SW 1271 (cell line): ENCODE results near the gene ALAS1.
"Not testable (repeated sequence)": the region's sequence is repeated elsewhere in the genome, so short reads cannot be mapped to it uniquely, and the experiment has no call there.

Experiments used
- DNase-seq, 2 experiments: peaks; one replicate each; lab custom pipeline; 2025; lab: John Stamatoyannopoulos, UW

ALAS1 gene

DNA sequence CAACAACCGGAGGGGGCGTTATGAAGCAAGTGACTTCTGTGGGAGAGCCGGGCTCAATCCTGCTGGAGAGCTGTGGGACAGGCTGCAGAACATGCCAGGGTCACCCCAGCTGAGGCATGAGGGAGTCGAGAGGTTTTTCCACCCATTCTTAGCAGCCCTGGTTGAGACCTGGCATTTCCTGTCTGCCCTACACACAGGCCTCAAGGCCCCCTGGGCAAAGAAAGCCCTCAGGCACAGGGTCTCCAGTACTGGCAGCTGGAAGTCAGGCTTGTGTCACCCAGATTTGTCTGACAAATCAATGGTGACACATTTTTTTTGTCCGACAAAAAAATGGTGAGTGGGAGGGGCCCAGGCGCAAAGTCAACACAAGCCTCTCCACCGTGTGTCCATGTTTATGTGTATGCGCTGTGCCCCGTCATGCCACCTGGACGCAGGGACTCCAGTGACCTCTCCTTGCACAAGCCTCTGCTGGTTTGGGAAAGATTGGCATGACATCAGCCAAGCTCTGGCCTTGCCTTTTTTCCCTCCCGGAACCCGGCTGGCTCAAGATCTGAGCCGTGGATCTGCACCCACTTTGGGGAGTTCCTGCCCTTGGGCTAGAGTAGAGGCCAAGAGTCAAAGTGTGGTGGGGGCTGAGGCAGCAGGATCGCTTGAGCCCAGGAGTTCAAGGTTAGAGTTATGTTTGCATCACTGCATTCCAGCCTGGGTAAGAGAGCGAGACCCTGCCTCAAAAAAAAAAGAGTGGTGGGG, 20.8 kb upstream of the ALAS1 start:
- no peak for DNase-seq

- no peak for DNase-seq
Observed at GRCh38 chr3:52177701-52178042, 20.3 kb upstream of the ALAS1 start.

DNA sequence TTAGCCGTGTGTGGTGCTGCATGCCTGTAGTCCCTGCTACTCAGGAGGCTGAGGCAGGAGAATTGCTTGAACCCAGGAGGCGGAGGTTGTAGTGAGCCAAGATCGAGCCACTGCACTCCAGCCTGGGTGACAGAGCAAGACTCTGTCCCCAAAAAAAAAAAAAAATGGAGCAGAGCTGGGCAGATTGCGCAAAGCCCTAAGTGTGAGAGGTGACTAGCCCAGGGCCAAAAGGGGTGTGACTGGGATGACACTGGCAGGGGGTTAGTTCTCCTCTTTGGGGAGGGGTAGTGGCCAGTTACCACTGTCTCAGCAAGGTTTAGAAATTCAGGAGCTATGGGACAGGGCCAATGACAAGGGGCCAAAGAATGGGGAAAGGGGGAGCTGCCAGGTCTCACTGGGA, 19.8 kb upstream of the ALAS1 start:
- not testable (repeated sequence) for DNase-seq

GRCh38 chr3:52178537-52178936, 19.4 kb upstream of the ALAS1 start:
- DNase-seq: no peak

DNA sequence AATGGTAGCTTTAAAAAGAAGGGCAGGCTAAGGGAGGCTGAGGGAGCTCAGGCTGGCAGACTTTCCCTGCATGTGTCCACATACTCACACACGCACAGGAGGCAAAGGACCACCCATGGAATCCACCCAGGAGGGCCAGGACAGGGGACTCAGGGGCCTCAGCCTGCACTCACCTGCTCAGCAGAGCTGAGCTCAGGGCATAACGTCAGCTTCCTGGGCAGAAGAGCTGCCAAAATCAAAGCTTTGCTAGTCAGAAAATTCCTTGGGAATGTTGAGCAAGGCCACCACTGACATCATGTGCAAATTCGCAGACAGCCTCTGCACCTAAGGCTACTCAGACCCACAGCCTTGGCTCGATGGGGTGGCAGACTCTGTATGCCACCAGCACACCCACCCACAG, 16.4 kb upstream of the ALAS1 start:
- DNase-seq: no peak

GRCh38 chr3:52182196-52182595, 15.8 kb upstream of the ALAS1 start:
- no peak for DNase-seq

GRCh38 chr3:52182691-52183090, 15.3 kb upstream of the ALAS1 start:
- no peak for DNase-seq

DNA sequence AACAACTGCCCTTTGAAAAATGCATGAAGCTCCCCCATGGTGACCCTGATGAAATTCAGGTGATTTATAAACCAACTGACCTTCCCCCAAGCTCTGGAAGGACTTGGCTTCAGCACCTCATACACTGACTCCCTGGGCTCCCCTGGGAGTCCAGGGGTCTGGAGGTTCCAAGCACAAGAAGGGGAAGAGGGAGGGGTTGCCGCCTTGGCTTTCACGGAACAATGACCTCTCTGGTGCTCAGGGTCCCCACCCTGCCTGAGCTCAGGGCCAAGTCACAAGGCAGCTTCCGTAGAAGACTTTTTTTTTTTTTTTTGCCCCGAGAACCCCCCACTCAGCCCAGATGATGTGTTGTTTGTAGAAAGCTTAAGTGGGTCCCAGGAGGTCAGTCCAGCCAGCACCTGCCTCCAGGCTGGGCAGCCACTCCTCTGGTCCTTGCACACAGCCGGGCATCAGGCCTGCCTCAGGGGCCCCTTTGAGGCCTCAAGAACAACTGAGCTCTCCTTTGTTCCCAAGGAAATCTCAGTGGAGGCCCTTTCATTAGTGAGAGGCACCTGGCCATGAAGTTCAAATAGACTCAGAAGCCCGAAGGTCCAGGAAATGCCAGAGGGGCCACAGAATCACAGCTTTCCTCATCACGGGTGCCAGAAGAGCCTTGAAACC, 14.0 kb upstream of the ALAS1 start:
- DNase-seq: no peak

DNA sequence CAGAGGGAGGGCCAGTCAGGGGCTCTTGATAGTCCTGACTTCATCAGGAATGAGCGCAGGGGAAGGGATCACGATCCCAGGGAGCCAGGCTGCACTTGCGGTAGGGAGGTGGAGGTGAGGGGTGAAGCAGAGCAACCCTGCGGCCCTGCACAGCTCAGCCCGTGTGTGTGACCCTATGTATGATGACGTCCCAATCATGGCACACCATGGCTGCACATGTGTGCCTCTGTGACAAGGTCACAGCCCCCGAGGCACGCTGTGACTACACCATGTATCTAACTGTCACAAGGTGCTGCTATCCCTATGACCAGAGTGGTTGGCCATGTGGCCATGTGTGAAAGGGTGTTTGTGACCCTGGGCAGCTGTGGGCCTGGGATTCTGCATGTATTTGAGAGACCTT, 13.3 kb upstream of the ALAS1 start:
- no peak for DNase-seq

GRCh38 chr3:52185311-52185710, 12.6 kb upstream of the ALAS1 start:
- no peak for DNase-seq

DNA sequence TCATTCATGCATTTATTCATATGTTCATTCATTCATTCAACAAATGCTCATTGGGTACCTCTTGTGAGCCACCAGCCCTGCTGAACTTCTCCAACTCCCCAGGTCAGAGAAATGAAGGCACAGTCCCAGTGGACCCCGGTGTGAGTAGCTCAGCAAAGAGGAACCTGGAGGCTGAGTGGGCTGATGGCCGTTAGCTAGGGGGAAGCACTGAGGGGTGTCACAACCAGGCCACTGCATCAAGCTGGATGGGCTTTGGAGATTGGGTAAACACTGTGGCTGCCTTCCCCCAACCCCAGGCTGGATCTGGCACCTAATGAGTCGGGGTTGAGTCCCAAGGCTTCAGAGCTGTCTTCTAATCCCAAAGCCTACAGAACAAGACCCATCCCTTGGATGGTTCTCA, 12.1 kb upstream of the ALAS1 start:
- no peak for DNase-seq

DNA sequence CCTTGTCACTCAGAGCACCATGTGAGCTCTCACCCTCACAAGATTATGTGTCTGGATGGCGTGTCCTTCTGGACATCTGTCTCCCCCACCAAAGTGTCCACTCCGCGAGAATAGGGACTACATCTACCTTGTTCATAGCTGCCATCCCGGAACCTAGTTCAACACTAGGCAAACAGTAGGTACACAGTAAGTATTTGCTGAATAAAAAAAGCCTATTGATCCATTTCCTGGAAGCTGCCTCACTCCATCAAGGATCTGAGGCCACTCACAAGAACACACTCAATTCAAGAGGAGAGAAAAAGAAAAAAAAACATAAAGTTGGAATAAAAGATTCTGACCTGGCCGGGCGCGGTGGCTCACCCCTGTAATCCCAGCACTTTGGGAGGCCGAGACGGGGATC, 11.2 kb upstream of the ALAS1 start:
- no peak for DNase-seq

- no peak for DNase-seq
Observed at GRCh38 chr3:52188556-52188955, 9.4 kb upstream of the ALAS1 start.

DNA sequence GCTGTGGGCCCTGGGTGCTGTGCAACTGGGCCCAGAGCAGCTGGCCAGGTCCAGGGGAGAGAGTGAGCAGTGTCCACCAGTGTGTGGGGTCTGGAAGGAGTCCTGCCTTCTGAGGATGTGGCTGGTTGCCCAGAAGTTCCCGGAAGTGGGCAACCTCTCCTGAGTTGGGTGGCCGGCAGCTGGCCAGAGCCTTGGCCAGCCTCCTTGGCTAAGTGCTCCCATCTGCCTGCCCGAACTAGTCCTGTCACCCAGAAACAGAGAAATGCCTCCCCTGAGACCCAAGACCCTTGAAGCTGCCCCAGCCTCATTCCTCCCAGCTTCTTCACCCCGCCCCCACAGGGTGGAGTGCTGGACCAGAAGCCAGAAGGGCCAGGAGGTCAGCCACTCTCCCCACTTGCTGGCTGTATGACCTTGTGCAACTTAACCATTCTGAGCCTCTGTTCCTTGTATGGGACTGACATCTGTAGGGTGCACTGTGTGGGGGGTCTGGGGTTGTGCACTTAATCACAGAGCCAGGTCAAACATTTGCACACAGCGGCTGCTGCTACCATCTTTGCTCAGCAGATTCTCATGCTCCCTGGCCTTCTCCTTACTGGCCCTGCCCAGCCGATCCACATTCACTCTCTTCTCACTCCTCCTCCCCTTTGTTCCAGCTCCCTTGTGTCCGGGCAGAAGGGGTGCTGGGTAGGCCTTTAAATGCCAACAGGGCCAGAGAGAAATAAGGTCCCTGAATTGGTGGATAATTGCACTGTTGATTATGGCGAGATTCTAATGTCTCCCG, 7.5 kb upstream of the ALAS1 start:
- no peak for DNase-seq

- no peak for DNase-seq
Observed at GRCh38 chr3:52191663-52192062, 6.3 kb upstream of the ALAS1 start.

DNA sequence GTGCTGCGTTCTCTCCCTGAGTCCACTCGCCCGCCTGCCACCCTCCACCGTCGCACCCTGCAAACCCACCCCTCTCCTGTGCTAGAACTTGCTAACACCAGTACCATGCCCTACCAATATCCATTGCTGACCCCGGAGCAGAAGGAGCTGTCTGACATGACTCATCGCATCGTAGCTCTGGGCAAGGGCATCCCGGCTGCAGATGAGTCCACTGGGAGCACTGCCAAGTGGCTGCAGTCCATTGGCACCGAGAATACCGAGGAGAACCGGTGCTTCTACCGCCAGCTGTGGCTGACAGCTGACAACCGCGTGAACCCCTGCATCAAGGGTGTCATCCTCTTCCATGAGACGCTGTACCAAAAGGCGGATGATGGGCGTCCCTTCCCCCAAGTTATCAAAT, 4.9 kb upstream of the ALAS1 start:
- DNase-seq: no peak

DNA sequence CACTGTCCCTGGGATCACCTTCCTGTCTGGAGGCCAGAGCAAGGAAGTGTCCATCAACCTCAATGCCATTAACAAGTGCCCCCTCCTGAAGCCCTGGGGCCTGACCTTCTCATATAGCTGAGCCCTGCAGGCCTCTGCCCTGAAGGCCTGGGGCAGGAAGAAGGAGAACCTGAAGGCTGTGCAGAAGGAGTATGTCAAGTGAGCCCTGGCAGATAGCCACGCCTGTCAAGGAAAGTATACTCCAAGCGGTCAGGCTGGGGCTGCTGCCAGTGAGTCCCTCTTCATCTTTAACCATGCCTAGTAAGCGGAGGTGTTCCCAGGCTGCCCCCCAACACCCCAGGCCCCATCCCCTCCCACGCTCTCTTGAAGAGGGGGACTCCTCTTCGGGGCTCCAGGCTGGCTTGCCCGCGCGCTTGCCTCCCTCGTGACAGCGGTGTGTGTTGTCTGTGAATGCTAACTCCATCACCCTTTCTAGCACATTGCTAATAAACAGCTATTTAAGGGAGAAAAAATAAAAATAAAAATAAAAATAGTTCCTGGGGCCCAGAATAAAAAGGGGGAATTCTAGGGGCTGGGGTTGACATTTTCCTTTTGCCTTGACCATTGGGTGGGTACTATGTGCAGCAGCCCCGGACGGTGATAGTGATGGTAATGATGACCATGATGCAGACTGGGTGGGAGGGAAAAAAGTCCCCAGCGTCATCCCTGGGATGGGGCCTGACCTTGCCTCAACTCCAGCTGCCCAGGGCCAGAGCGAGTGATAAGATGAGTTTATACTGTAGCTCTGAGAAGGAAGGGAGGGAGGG, 3.3 kb upstream of the ALAS1 start:
- no peak for DNase-seq

DNA sequence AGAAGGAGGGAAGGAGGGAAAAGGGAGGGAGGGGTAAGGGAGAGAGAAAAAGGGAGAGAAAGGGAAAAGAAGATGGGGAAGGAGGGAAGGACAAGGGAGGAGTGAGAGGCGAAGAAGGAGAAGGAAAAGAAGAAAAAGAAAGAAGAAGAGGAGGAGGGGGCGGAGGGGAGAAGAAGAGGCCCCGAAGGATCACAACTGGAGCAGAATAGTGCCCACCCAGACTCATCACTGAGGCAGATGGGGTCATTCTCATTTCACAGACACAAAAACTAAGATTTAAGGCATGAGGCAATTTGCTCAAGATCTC, 2.7 kb upstream of the ALAS1 start:
- DNase-seq: no peak

- DNase-seq: no peak
Observed at GRCh38 chr3:52195823-52196331, 2.1 kb upstream of the ALAS1 start.

GRCh38 chr3:52196977-52197376, 983 bp upstream of the ALAS1 start:
- no peak for DNase-seq

GRCh38 chr3:52197499-52197841, 490 bp upstream of the ALAS1 start:
- DNase-seq: no peak
